Ecto neural progenitor cell (in vitro differentiated cells): Measurements from ENCODE around the gene CARS2.
"Not testable (repeated sequence)": the region's sequence is repeated elsewhere in the genome, so short reads cannot be mapped to it uniquely, and the experiment has no call there.

Experiments used
- DNase-seq: peaks from one replicate; pipeline ENCODE4 v3.0.0-alpha.2; 2018; ENCODE audit warnings: low spot score

The CARS2 gene

DNA sequence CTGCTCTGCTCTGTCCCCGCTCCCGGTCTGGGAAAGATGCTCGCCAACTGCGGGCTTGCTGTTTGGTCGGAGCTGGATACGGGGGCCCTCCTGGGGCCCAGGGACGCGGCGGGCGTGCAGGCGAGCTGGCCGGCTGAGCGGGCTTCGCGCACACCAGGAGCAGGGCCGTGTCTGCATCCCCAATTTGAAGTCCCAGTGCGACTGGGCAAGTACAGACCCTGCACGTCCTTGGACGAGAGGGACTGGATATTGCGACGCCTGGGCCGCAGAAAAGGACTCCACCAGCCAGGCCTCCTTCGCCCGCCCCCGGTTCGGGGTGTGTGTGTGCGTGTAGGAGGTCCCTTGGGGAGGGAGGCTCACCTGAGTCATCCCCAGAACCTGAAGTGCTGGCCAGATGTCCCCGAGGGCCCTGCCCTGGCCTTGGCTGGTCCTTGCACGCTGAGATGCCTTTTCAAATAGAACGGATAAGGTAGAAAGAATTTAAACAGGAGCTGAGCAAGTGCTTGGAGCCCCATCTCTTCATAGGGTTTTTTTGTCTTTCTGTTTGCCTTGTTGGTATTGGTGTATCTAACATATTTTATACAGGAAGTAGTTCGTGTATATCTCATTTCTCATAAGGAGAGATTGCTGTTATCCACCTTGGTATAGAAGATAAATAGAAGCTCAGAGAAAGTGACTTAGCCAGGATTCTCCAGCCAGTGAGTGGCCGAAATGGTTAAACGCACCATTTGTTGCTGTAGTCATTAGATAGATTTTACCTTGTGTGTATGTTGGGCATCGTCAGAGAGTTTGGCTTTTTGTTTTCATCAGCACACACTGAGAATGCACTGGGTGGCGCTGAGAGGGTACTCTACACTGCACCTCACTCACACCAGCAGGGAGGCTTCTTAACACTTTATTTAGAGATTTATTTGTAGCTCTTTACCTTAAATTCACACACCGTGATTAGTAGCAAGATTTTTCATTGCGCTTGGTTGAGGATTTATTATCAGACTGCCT lies 89.5 kb downstream of the CARS2 start:
- DNase-seq = peak; percentile 64

- DNase-seq = peak; percentile 90
Measured at GRCh38 chr13:110615322-110616102, 90.4 kb downstream of the CARS2 start, which contains the start of gene NAXD. Gene NAXD (plus strand): TSS chr13:110615545. CDS start chr13:110615602, 57 bp downstream.

DNA sequence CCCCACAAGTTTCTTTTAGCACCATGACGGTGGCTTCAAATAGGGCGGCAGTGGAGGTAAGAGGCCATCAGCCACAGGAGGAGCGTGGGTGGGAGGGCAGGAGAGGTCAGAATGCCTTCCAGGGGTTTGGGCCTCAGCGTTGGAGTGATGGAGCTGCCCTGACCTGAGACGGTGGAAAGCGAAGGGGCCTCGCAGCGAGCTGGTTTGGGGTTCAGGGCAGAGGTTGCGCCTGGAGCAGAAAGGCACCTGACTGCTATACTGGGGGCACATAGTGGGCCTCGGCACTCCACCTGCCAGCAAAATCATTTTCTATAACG lies 91.0 kb downstream of the CARS2 start:
- DNase-seq = no peak

DNA sequence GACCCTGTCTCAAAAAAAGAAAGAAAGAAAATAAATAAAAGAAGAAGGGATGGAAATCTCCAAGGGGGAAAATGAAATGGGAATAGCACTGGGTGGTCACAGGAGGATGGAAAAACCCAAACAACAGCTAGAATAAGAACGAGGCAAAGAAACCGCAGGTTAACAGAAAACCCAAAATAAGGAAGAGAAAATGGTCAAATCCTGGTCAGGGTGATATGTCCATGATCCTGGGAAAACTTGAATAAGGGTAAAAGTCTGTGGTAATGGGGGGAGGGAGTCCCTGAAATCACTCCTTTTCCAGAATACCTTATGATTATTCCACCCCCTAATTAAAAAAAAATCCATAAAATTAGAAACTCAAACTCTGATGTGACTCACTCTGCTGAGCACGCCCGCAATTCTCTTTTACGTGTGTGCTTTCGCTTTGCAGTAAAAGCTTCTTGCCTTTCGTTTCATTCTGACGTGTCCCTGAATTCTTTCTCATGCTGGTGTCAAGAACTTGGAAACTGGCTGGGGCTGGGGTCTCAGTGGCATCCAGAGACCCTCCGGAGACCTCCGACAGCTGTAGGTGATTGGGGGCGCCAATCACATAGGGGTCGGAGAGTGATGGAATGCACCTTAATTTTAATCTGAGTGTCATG lies 94.8 kb downstream of the CARS2 start:
- DNase-seq = no peak

DNA sequence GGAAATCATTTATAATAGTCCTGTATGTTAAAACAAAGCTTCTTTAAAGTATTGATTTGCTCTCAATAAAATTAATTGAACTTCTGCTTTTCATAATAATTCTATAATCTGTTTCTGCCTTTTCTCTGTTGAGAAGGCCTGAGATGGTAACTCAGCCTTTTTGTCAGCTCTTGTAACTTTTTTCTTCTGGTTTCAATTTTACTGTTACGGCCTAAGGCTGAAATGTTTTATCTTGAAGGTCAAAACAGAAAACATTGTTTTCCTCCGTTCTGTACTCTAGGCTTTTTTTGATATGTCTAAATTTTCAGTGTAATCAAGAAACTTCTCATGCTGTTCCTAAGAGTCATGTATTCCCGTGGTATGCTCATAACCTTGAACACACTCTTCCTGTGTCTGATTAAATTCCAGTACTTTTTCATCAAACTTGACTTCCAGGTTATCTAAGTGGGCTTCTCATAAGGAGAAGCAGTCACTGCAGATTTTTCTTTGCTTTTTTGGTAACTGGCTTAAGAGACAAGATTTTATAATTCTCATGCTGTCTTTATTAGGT lies 98.2 kb downstream of the CARS2 start:
- DNase-seq = no peak

- DNase-seq = not testable (repeated sequence)
Measured at GRCh38 chr13:110606281-110606680, 99.6 kb downstream of the CARS2 start.

- no peak for DNase-seq
Measured at GRCh38 chr13:110605132-110605531, 100.8 kb downstream of the CARS2 start.

DNA sequence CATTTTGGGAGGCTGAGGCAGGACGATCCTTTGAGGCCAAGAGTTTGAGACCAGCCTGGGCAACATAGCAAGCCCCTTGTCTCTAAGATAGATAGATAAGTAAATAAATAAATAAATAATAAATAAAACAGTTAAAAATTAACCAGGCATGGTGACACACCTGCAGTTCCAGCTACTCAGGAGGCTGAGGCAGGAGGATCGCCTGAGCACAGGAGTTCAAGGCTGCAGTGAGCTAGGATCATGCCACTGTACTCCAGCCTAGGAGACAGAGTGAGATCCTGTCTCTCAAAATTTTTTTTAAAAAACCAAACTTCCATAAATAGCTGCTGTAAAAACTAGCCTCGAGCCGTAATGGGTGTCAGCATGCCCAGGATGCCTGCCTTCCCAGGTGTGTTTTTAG lies 104.9 kb downstream of the CARS2 start:
- no peak for DNase-seq

DNA sequence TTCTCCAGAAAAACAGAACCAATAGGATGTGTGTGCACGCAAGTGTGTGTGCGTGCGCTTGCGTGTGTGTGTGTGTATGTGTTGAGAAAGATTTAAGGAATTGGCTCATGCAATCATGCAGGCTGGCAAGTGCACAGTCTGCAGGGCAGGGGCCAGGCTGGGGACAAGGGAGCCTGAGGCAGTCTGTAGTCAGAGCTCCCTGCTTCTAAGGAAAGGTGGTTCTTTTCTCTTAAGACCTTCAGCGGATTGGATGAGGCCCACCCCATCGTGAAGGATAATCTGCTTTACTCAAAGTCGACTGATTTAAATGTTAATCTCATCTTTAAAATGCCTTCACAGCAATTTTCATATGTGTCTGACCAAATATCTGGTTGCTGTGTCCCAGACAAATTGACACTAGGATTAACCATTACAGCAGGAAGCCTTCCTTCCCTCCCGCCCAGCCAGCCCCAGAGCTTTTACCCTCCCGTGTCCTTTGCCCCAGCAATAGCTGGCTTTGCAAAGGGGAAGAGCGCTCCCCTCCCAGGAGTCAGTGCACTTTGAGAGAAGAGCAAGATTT lies 105.6 kb downstream of the CARS2 start:
- no peak for DNase-seq

- no peak for DNase-seq
Measured at GRCh38 chr13:110597041-110597689, 108.8 kb downstream of the CARS2 start.

- no peak for DNase-seq
Measured at GRCh38 chr13:110593430-110594130, 112.3 kb downstream of the CARS2 start.

DNA sequence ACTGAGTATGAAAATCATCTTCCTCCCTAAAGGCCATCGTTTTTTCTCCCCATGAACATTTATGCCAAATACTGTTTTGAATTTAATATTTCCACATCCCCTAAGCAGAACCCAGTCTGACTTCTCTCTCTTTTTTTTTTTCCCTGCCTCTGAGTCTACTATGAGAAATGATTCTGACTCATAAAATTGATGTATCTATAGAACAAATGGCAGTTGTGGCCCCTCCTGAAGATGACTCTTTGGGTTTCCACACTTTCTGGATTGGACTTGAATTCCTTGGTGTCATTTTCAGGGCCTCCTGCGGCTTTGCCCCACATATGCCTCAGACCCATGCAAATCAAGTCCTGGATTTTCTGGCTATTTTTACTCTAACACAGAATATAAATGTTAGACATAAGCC lies 113.3 kb downstream of the CARS2 start:
- DNase-seq = no peak
